GM12878 (cell line): ENCODE data around the gene MPIG6B.

Experiments
- CHD2 ChIP-seq: IDR thresholded peaks from 2 replicates; pipeline ENCODE4 v1.6.1; 2011; ENCODE audit warnings: low read depth, low read length, improper control_type of control experiment, borderline replicate concordance
- NFIC ChIP-seq: IDR thresholded peaks from 2 replicates; pipeline ENCODE4 v1.6.1; 2012; ENCODE audit warnings: low read depth, mild to moderate bottlenecking, inconsistent platforms, low read length, moderate library complexity

- TF ChIP-seq NFIC, result no peak
- peak; percentile 42; the same call in 1 of the 2 replicates for TF ChIP-seq CHD2
These were observed 6.4 kb downstream of the MPIG6B start for GRCh38 chr6:31729515-31729978.
